Measurements from ENCODE around the gene PPP2R2B. TPM values are rescaled to one million over a fixed set of nuclear protein-coding genes. Genes with fewer than 3 reads are reported as not detected.

The PPP2R2B gene
- total RNA-seq, 4 donors from 2014 or later, result 1.2 to 4.0 (median 2.1) TPM

- no peaks in the 10 kb centered on the region for H3K4me1 ChIP-seq
- intact Hi-C loops (cut with DNase I), result no loop called here
- no peak overlapping the region for H3K27ac ChIP-seq (replicated peaks in 1 of 4)
- no peak overlapping the region for H3K4me3 ChIP-seq
- no peak for DNase-seq (ENCODE audit: extremely low spot score)
- peaks cover 0 to 15% (median 0%) of the 10 kb centered on the region in 4 donors for H3K27me3 ChIP-seq
- 79% methylated on average over 5 of the region's 5 CpGs for WGBS
- no peaks in the 10 kb centered on the region for H3K9me3 ChIP-seq
- TF ChIP-seq EP300 (IDR thresholded peaks at IDR 0.05), result no peak
- no peak for TF ChIP-seq POLR2A (IDR thresholded peaks at IDR 0.05; ENCODE audit: low read depth)
- TF ChIP-seq POLR2AphosphoS5 (IDR thresholded peaks at IDR 0.05), result no peak
- TF ChIP-seq CTCF (IDR thresholded peaks at IDR 0.05), result no peak
- no peaks in the 10 kb centered on the region for H3K36me3 ChIP-seq
Measured at GRCh38 chr5:146799671-146800070, 78.9 kb downstream of the PPP2R2B start.

DNA sequence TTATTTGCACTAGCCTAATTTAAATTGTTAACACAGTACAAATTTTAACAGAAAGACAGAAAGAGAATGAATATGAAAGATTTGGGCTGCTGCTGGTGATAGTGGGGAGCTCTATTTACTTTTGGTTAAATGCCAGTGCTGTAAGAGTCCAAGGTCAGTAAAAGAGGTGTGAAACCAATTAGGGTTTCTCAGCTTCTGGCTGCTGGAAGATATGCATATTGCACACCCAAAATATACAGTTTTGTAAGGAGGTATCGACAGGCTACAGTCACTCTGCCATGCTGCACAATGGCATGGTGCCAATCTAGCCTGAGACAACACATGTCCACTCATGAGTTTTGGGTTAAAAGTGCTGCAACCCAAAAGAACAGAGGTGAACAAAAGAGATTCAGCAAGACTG is 79.3 kb downstream of the PPP2R2B start:
- Histone ChIP-seq H3K4me1 (peaks cover 0 to 3% (median 0%) of the 10 kb centered on the region in 4 donors), H3K36me3 (no peaks in the 10 kb centered on the region), H3K9me3 (no peaks in the 10 kb centered on the region), H3K4me3 (no peak overlapping the region), H3K27me3 (peaks cover 0 to 15% (median 0%) of the 10 kb centered on the region in 4 donors), H3K27ac (replicated peaks in 1 of 4) (no peak overlapping the region)
- TF ChIP-seq POLR2A (IDR thresholded peaks at IDR 0.05; ENCODE audit: low read depth), result no peak
- no peak for TF ChIP-seq CTCF (IDR thresholded peaks at IDR 0.05)
- TF ChIP-seq EP300 (IDR thresholded peaks at IDR 0.05), result no peak
- no peak for TF ChIP-seq POLR2AphosphoS5 (IDR thresholded peaks at IDR 0.05)
- intact Hi-C loops (cut with DNase I), result no loop called here
- no peak for DNase-seq (ENCODE audit: extremely low spot score)
- 100% methylated on average over 1 of the region's 1 CpG for WGBS

DNA sequence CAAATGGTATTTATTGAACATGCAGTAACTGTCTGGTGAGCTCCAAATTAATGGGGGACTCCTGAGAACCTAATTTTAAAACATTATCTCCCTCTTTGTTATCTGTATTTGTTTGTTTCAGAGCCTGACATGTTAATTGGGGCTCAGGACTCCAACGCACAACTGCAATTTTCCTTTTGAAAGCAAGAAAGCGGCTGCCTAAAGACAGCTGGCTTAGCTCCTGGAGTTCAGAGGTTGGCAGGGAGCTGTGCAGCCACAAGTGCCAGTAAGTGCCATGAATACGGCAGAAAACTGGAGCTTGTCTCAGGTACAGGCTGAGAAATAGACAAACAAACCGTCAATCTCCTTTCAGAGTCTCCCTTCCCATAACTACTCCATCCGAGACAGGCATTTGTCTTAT is 80.9 kb downstream of the PPP2R2B start:
- H3K4me3 ChIP-seq, result no peak overlapping the region
- intact Hi-C loops (cut with DNase I), result no loop called here
- no peak for DNase-seq (ENCODE audit: extremely low spot score)
- no peaks in the 10 kb centered on the region for H3K36me3 ChIP-seq
- WGBS, result 50% methylated on average over 5 of the region's 5 CpGs
- H3K27me3 ChIP-seq, result peaks cover 0 to 10% (median 0%) of the 10 kb centered on the region in 4 donors
- H3K27ac ChIP-seq (replicated peaks in 1 of 4), result no peak overlapping the region
- peaks cover 0 to 7% (median 0%) of the 10 kb centered on the region in 4 donors for H3K4me1 ChIP-seq
- H3K9me3 ChIP-seq, result no peaks in the 10 kb centered on the region
- TF ChIP-seq EP300 (IDR thresholded peaks at IDR 0.05) (no peak), CTCF (IDR thresholded peaks at IDR 0.05) (no peak), POLR2A (IDR thresholded peaks at IDR 0.05; ENCODE audit: low read depth) (no peak), POLR2AphosphoS5 (IDR thresholded peaks at IDR 0.05) (no peak)

DNA sequence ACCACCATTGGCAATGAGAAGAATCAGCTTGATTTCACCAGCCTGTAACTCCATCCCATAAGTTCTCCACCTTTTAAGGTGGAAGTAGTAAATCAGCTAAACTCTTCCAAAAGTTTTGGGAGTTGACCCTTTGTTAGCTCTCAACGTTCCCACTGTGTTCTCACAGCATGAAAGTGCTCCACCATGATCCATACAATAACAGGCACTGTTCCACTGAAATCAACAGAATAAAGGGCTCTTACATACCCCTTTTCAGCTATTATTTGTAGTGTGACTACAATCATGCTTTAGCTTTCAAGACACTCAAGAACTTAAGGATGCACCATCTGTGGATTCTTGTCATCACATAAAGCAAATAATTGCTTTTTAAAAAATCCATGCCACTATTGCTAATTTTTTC is 81.6 kb downstream of the PPP2R2B start:
- WGBS, result 45% methylated on average over 1 of the region's 1 CpG
- intact Hi-C loops (cut with DNase I), result no loop called here
- H3K4me1 ChIP-seq, result peaks cover 0 to 7% (median 0%) of the 10 kb centered on the region in 4 donors
- H3K9me3 ChIP-seq, result no peaks in the 10 kb centered on the region
- H3K36me3 ChIP-seq, result no peaks in the 10 kb centered on the region
- H3K27me3 ChIP-seq, result peaks cover 0 to 5% (median 0%) of the 10 kb centered on the region in 4 donors
- DNase-seq (ENCODE audit: extremely low spot score), result no peak
- no peak overlapping the region for H3K27ac ChIP-seq (replicated peaks in 1 of 4)
- TF ChIP-seq POLR2AphosphoS5 (IDR thresholded peaks at IDR 0.05) (no peak), EP300 (IDR thresholded peaks at IDR 0.05) (no peak)
- no peak overlapping the region for H3K4me3 ChIP-seq

DNA sequence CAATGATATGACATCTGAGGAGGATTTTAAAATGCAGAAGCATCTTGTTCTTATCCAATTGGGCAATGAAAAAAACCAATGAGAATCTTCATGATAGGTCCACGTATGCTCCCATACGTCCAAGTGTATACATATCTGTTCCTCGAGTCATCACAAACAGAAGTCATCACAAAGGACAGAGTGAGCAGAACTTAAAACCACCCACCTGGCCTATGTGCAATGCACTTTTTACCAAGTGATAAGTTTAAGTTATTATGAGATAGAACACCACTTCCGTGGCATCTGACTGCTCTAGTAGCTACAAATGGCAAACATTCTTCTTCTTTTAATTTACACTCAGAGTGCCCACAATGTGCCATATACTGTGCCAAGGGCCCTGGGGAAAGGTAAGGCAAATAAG is 82.4 kb downstream of the PPP2R2B start:
- Histone ChIP-seq H3K27ac (replicated peaks in 1 of 4) (no peak overlapping the region), H3K4me3 (no peak overlapping the region), H3K36me3 (no peaks in the 10 kb centered on the region), H3K4me1 (peaks cover 0 to 7% (median 0%) of the 10 kb centered on the region in 4 donors), H3K9me3 (no peaks in the 10 kb centered on the region), H3K27me3 (peaks cover 0 to 3% (median 0%) of the 10 kb centered on the region in 4 donors)
- no peak for DNase-seq (ENCODE audit: extremely low spot score)
- no peak for TF ChIP-seq POLR2AphosphoS5 (IDR thresholded peaks at IDR 0.05)
- TF ChIP-seq CTCF (IDR thresholded peaks at IDR 0.05), result no peak
- no peak for TF ChIP-seq POLR2A (IDR thresholded peaks at IDR 0.05; ENCODE audit: low read depth)
- TF ChIP-seq EP300 (IDR thresholded peaks at IDR 0.05), result no peak
- whole genome bisulfite sequencing, result 73% methylated on average over 4 of the region's 4 CpGs
- intact Hi-C loops (cut with DNase I), result no loop called here

Data from esophagus muscularis mucosa (tissue), 4 donors.